GM11168 (cell line): ENCODE data around the gene BUD23.
"Not testable (repeated sequence)": the region's sequence is repeated elsewhere in the genome, so short reads cannot be mapped to it uniquely, and the experiment has no call there.

ENCODE experiments used
- in situ Hi-C: fragments of 300-500 bp; cut with MboI; formaldehyde crosslinking; loops from one replicate; pipeline ENCODE4 v1.12.0; 2022; ENCODE audit warnings: low sequenced_read_pairs; ENCODE audit not compliant: unreplicated experiment

BUD23 gene, protein sequence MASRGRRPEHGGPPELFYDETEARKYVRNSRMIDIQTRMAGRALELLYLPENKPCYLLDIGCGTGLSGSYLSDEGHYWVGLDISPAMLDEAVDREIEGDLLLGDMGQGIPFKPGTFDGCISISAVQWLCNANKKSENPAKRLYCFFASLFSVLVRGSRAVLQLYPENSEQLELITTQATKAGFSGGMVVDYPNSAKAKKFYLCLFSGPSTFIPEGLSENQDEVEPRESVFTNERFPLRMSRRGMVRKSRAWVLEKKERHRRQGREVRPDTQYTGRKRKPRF

DNA sequence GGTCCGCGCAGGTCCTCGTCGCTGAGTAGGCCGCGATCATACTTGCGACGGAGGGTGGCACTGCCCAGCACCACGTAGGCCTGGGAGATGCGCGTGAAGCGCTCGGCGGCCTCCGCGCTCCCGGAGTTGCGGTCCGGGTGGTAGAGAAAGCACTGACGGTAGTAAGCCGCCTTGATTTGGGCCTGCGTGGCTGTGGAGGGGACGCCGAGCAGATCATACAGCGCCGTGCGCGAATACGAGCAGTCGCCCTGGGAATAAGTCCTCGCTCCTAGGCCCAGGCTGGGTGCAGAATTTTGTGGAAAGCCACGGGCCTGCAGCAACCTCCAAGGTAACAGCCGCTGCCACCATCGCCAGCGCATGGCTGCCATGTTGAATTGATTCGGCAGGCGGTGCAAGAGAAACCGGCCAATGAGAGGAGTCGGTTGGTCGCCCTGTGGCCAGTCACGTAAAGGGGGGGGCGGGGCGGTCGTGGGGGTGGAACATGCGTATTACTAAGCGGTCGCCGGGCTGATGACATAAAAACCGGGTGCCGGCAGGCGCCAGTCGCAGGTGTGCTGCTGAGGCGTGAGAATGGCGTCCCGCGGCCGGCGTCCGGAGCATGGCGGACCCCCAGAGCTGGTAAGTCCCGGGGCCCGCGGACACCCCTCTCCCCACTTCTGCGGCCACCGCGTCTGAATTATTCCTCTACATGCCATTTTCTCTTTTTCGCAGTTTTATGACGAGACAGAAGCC lies at the start of gene BUD23, which contains the start of gene DNAJC30:
TSS of gene BUD23 (plus strand) at position 542 of the 732 bp plus-strand sequence. CDS start at position 571, 29 bp downstream.
TSS of gene DNAJC30 (minus strand) at position 398 of the 732 bp plus-strand sequence. CDS start at position 368, 30 bp downstream.
- in situ Hi-C loops, result no loop called here

DNA sequence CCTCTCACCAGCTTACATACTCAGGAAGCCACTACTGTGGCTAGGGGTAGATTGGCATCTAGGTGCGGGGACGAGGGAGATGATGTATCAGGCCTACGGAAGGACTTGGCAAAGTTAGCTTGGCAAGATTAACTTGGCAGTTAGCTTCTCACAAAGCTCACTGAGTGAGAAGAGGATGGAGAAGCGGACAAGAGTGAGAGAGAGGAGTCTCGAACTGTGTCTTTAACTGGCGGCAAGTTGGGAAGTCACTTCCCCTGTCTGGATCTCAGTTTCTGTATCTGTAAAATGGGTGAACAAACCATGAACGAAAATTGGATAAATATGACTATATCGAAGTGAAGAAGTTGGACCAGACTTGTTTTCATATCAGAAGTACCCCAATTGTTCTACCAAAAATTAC lies 49.6 kb upstream of the BUD23 start:
- in situ Hi-C loops, result no loop called here

DNA sequence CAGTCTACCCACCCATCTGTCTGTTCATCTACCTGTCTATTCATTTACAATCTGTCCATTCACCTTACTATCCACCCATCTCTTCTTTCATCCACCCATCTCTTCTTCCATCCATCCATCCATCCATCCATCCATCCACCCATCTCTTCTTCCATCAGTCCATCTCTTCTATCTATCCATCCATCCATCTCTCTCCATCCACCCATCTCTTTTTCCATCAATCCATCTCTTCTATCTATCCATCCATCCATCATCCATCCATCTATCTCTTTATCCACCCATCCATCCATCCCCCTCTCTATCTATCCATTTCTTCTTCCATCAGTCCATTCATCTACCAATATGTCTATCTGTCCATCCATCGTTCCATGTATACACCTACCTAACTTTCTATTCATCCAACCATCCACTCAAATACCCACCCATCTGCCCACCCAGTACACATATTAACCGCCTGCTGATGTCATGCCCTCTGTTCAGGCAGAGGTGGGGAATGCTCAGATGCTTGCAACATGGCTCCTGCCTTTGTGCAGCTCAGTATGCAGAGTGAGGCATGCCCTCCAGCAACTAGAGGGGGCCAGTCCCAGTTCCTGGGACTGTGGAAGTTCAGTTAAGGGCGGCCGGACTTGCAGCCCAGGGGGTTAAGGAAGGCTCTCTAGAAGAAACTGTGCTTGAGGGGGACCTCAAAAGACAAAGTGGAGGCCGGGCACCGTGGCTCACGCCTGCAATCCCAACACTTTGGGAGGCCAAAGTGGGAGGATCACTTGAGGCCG lies 47.8 kb upstream of the BUD23 start:
- in situ Hi-C loops, result no loop called here

DNA sequence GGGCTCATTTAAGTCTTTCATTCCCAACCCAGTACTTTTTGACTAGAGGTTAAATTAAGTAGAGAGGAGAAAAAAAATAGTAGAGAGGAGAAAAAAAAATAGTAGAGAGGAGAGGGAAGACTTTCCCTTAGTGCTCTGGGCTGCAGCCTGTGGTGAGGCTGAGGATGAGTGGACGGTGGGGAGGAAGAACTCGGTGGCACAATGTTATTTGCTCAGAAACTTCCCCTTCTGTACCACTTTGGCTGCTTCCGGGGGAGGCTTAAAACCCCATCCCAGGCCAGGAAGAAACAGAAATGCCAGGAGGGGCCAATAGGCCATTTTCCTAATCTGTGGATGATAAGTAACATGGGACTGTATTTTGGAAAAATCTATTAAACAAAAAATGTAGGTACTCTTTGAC lies 44.5 kb upstream of the BUD23 start:
- in situ Hi-C loops, result no loop called here

DNA sequence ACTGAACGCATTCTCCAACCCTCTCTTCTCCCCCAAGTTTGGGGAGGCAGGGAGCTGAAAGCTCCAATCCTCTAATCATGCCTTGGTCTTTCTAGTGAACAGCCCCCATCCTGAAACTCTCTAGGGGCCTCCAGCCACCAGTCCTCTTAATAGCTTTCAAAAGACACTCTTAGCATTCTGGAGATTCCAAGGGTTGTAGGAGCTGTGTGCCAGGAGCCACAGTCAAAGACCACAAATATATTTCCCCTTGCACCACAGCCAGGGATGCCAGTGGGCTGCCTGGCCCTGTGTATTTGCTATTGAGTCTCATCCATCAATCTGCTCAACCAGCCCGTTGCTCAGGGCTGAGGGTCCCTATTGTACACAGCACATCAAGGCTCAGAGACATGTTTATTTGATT lies 40.6 kb upstream of the BUD23 start:
- in situ Hi-C loops, result no loop called here

DNA sequence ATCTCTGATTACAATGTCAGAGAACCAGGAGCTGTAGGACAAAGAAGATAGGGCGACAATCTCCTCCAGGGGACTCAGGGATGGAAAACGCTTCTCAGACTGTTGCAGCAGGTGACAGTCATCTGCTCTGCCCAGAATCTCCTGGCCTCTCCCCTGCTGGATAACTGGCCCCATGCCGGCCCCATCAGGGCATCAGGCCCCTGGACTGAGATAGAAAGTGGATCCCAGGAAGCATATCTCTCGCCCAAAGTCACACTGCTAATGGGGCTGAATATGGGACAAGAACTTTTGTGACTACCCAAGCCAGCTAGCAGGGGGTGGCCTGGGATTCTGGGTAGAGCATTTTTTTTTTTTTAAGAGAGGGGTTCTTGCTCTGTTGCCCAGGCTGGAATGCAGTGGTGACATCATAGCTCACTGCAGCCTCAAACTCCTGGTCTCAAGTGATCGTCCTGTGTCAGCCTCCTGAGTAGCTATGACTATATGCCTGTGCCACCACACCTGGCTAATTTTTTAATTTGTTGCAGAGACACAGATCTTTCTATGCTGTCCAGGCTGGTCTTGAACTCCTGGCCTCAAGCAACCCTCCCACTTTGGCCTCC lies 38.6 kb upstream of the BUD23 start:
- in situ Hi-C loops, result no loop called here

DNA sequence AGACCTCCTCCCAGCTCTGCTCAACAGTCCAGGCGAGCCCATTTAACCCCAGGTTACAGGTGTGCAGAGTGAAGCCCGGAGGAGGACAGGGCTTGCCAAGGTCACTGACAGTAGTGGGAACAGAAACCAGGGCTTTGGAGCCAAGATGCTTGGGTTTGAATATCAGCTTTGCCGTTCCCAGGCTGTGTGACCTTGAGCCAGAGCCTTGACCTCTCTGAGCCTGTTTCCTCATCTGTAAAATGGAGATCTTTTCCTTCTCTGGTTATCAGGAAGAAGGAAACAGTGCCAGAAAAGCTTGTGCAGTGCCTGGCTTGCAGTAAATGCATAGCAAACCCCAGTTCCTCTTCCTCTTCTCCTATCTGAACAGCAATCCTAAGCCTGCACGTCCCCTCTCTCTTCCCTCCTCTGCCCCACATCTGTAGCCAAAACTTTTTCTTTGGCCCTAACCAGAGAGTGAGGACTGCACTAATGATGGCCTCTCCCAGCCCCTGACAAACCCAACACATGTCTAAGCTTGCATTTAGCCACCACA lies 37.7 kb upstream of the BUD23 start:
- in situ Hi-C loops, result no loop called here

DNA sequence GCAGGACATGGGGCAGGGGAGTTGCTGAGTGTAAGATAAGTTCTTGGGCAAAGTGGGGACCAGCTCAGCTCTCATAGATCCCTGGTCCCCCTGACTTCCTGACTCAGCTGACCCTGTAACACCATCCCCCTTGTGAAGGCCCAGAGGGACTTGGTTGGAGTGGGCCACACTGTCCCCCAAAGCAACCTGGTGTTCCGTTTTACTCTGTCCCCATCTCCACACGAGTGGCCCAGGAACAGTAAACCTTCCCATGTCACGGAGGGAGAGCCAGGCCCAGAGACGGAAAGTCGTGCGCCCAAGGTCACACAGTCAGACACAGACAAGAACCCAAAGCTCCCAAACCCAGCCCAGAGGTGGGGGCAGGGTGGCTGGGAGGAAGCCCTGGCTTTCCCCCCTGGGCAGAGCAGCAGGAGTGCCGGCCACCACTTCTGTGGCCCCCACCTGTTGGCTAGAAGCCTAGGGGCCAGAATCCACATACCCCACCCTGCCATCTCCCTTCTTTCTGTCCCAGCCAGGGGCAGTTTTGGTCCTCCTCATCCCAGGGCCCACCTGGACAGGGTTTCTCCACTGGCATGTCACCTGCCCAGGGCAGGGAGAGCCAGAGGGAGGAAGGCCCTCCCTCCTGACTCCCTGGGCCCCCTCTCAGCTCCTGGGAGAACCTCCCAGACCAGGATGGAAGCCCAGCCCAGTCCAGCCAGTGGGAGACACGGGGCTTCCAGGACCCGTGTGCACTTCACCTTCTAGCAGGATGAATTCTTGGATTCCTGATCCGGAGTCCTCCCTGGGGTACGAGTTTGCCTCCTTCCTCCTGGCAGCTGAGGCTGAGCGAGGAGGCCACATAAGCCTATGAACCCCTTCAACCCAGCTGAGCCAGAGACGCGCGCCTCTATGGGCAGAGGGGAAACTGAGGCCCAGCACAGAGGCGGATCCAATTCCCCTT lies 36.3 kb upstream of the BUD23 start:
- in situ Hi-C loops, result no loop called here

DNA sequence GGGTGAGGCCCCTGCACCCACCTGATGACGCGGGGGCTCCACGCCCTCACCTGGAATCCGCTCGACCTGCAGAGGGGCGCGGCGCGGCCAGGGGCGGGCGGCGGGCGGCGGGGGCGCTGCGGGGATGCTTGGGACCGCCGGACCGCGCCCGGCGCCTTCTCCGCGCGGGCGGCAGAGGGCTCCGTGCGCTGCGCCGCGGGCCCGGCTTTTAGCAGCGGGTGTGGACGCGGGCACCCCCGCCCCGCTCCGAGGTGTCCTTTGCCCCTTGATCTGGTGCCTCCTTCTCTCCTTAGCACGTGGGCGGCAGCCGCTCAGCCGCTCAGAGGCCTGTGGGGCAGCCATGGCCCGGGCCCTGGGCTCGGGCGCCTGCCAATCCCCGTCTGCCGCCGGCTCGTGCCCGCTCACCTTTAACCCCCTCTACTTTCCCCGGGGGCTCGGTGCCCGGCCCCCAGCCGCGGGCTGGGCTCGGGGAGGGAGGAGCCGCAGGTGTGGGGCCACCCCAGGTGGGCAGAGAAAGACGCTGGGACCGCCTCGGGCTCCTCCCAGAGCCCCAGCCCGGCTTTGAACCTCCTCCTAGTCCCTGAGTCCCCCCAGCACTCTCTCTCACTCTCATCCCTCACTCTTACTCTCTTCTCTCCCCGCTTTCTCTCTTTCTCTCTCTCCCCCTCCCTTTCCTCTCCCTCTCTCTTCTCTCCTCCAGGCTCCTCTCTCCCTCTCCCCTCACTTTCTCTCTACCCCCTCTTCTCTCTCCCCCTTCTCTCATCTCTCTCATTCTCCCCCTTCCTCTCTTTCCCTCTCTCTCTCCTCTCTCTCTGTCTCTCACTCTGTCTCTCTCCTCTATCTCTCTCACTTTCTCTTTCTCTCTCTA lies 35.4 kb upstream of the BUD23 start:
- in situ Hi-C loops, result no loop called here

DNA sequence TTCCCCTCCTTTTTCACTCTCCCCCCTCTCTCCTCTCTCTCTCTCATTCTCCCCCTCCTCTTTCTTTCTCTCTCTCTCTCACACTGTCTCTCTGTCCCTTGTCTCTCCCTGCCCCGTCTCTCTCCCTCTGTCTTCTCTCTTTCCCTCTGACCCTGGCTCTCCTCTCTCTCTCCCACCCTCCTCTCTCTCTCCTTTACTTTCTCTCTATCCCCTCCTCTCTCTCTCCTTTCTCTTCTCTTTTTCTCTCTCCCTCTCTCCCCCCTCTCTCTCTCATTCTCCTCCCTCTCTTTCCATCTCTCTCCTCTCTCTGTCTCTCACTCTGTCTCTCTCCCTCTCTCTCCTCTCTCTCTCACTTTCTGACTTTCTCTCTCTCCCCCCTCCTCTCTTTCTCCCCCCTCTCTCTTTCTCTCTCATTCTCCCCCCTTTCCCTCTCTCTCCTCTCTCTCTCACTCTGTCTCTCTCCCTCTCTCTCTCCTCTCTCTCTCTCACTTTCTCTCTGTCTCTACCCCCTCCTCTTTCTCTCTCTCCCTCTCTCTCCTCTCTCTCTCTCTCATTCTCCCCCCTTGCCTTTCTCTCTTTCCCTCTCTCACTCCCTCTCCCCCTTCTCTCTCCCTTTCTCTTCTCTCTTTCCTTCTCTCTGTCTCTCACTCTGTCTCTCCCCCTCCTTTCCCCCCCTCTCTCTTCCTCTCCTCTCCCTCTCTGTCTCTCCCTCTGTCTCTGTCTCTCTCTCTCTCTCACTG lies 34.6 kb upstream of the BUD23 start:
- in situ Hi-C loops, result no loop called here

DNA sequence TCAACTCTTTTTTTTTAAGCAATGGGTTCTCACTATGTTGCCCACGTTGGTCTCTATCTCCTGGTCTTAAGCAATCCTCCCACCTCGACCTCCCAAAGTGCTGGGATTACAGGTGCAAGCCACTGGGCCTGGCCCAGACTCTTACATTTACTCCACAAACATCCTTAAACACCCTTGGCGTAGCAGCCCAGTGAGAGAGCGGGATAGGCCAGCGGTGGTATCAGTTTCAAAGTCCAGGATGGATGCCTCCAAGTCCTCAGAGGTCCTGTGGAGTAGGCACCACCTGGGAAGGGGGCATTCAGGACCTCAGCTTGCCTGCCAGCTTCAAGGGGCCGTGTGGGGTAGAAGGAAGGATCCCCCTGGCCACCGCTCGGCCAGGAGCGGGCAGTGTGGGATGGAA lies 33.8 kb upstream of the BUD23 start:
- in situ Hi-C loops, result no loop called here

DNA sequence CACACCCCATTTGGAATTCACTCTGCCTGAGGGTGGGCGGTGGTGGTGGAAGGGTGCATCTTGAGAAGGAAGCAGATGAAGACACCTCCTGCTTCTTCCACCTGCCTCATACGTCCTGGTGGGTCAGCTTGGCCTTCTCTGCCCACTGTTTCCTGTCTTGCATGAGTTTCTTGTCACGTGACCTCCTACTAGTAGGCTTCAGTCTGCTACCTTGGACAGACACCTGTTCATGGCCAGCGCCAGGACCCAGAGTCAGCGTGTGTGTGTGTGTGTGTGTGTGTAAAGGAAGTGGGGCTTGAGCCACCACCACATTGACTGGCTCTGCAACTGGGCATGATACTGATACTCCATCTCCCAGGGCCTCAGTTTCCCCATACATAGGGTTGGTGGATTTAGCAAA lies 32.9 kb upstream of the BUD23 start:
- in situ Hi-C loops, result no loop called here

DNA sequence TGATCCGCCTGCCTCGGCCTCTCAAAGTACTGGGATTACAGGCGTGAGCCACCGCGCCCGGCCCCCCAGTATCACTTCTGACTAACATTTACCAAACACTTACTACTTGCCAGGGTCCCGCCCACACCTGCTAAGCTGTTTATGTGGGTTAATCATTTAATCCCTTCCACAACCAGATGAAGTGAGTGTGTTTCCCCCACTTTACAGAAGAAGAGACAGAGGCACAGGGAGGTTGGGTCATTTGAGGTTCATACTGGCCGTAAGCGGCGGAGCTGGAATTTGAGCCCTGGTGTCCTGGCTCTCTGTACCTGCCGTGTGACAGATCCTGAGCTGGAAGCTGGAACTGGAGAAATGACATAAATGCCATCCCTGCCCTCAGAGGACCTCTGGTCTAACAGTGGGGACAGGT lies 30.9 kb upstream of the BUD23 start:
- in situ Hi-C loops, result no loop called here

DNA sequence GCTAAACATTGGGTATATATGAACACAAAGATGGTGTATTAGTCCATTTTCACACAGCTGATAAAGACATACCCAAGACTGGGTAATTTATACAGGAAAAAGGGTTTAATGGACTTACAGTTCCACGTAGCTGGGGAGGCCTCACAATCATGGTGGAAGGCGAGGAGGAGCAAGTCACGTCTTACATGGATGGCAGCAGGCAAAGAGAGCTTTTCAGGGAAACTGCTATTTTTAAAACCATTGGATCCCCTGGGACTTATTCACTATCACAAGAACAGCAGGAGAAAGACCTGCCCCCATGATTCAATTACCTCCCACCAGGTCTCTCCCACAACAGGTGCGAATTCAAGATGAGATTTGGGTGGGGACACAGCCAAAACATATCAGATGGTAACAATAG lies 28.1 kb upstream of the BUD23 start:
- in situ Hi-C loops, result not testable (repeated sequence)

DNA sequence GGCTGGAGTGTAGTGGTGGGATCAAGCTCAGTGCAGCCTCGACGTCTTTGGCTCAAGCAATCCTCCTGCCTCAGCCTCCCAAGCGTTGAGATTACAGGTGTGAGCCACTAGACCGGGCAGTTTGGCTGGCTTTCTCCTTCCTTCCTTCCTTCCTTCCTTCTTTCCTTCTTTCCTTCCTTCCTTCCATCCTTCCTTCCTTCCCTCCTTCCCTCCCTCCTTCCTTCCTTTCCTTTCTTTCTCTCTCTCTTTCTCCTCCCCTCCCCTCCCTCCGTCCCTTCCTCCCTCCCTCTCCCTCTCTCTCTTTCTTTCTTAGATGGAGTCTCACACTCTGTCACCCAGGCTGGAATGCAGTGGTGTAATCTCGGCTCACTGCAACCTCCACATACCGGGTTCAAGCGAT lies 23.4 kb upstream of the BUD23 start:
- in situ Hi-C loops, result no loop called here

DNA sequence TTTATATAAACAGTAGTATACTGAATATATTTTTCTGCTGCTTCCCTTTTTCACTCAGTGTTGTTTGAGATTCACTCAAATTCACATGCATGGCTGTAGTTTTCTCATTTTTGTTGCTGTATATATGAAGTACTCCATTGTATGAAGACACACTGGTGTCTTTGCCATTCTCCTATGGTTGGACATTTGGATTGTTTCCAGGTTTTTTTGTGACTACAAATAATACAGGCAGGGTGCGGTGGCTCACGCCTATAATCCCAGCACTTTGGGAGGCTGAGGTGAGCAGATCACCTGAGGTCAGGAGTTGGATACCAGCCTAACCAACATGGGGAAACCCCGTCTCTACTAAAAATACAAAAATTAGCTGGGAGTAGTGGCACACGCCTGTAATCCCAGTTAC lies 22.8 kb upstream of the BUD23 start:
- in situ Hi-C loops, result not testable (repeated sequence)

DNA sequence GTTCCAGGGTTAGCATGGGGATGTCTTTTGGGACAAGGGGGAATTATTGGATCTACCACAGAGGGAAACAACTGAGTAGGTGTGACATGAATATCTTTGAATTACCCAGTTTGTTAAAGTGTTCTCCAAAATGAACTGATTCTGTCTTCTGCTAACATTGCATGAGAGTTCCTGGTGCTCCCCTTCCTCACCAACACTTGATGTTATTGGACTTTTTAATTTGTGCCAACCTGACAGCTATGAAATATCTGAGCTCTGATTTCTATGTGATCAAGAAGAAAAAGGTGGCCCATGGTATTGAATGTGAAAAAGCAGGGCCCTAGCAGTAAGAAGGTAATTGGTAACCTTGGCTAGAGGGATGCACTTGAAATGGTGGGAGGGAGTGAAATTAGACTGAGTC lies 20.4 kb upstream of the BUD23 start:
- in situ Hi-C loops, result no loop called here
